Kidney epithelial cell (primary cell): ENCODE measurements around the gene CDR2. TPM values are rescaled to one million over a fixed set of nuclear protein-coding genes. Genes with fewer than 3 reads are reported as not detected.
A peak's percentile ranks its signal among the peaks of the same experiment; 100 is the strongest.

Source experiments
- DNase-seq: peaks from one replicate; pipeline ENCODE4 v3.0.0-alpha.2; 2010; ENCODE audit warnings: low read depth
- H3K27me3 ChIP-seq: 2 replicates; pipeline ENCODE4 v1.6.0; 2011; ENCODE audit warnings: low read length; ENCODE audit not compliant: control insufficient read depth, insufficient read depth
- H3K36me3 ChIP-seq: 2 replicates; pipeline ENCODE4 v1.5.1; 2011; ENCODE audit warnings: low read length; ENCODE audit not compliant: control insufficient read depth, insufficient read depth
- H3K4me3 ChIP-seq: 2 replicates; pipeline ENCODE4 v1.5.1; 2011; ENCODE audit warnings: low read depth, mild to moderate bottlenecking, control low read depth, low read length
- total RNA-seq: library from RNA; depleted of rRNA; stranded (reverse); fragments of >200 nt; gene quantifications from 2 replicates; pipeline ENCODE4 v1.2.3, GENCODE V29; 2015
- TF ChIP-seq, protein P1 (sequence below): IDR thresholded peaks from 2 replicates; pipeline ENCODE4 v1.5.1; 2011; ENCODE audit warnings: mild to moderate bottlenecking, moderate library complexity, low read length, control low read depth, inconsistent platforms; ENCODE audit not compliant: insufficient read depth, poor library complexity, severe bottlenecking

Gene CDR2
- total RNA-seq, 1 donor from 2014 or later: 27.0 TPM

DNA sequence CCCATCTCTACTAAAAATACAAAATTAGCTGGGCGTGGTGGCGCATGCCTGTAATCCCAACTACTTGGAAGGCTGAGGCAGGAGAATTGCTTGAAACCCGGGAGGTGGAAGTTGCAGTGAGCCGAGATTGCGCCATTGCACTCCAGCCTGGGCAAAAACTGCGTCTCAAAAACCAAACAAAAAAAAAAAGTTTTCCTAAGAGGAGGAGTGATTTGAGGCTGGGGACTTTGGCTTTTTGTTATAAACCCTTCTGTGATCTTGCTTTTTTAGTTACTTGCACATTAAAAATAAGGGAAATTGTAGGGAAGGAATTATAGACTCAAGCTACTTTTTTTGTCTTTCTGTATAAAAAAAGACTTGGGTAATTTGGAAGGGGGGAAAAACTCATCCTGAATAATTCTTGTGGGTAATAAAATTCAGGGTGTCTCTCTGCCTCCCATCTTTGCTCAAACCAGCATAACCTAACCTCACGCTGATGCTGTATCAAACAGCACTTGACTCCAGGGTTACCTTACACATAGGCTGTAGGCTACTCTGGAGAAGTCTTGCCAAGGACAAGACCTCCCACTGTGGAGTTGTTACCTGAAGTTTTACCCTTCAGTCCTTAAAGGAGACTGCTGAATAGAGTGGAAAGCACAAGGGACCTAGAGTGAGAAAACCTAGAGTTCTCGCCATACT, 1.7 kb upstream of the CDR2 start:
- Histone ChIP-seq H3K36me3 (no peaks in the 10 kb centered on the region), H3K27me3 (no peaks in the 10 kb centered on the region), H3K4me3 (no peak overlapping the region)
- no peak for DNase-seq
- TF ChIP-seq, protein P1, sequence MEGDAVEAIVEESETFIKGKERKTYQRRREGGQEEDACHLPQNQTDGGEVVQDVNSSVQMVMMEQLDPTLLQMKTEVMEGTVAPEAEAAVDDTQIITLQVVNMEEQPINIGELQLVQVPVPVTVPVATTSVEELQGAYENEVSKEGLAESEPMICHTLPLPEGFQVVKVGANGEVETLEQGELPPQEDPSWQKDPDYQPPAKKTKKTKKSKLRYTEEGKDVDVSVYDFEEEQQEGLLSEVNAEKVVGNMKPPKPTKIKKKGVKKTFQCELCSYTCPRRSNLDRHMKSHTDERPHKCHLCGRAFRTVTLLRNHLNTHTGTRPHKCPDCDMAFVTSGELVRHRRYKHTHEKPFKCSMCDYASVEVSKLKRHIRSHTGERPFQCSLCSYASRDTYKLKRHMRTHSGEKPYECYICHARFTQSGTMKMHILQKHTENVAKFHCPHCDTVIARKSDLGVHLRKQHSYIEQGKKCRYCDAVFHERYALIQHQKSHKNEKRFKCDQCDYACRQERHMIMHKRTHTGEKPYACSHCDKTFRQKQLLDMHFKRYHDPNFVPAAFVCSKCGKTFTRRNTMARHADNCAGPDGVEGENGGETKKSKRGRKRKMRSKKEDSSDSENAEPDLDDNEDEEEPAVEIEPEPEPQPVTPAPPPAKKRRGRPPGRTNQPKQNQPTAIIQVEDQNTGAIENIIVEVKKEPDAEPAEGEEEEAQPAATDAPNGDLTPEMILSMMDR: no peak

DNA sequence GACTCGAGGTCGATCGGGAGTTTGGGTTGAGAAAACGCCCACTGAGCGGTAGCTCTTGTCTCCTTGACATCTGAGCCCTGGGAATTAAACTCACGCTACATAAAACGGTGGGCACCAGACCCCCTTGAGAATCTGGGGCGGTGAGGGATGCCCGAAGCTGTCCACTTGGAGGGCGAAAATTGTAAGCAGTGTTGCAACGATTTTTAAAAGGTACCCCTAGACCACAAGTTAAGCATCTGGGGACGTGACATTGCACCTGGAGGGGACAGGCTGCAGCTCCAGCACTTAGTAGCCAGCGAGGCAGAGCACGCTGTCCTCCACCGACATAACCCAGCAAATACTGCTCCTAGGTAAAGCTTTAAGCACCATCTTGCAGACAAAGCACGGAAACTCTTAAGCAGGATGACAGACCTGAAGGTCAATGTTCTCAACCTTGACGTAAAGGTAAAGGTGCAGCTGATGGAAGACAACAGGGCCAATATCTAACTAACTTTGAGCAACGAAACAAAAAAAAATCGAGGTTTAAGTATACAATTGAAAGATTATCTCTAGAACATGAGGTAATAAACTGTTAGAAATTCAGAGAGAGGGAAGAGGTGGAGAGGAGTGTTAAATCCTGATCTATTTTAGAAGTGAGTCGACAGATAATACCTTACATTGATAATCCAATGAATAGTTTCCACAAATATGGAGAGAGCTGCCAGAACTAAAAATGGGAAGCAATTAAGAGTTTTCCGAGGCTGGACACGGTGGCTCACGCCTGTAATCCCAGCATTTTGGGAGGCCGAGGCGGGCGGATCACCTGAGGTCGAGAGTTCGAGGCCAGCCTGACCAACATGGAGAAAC, 921 bp upstream of the CDR2 start:
- TF ChIP-seq, protein P1: no peak
- Histone ChIP-seq H3K4me3 (peak overlapping the region; percentile 62), H3K27me3 (no peaks in the 10 kb centered on the region), H3K36me3 (no peaks in the 10 kb centered on the region)
- DNase-seq: no peak

DNA sequence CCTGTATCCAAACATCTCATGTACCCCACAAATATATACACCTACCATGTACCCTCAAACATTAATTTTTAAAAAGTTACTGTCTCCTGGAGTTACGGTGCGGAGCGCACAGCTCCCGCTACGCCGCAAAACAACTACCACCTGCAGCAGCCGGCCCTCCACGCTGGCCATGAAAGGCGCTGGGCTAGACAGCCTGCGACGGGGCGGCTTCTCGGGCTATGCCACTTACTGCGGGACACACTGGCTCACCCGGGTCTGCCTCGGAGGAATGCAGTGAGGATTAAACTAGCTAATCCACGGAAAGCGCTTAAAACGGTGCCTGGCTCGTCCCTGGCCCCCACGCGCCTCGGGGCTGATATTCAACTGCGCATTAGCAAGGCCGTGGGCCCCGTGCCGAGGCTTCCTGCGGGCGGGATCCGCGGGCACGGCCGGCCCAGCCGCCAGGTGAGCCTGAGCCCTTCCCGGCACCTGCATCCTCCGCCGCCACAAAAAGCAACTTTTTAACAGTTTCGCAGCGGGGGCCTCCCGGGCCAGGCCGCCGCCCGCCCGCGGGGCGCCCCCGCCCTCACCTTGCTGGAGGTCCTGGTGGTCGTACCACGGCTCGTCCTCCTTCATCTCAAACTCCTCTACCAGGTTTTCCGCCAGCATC, 633 bp downstream of the CDR2 start:
- Histone ChIP-seq H3K36me3 (no peaks in the 10 kb centered on the region), H3K4me3 (peak overlapping the region; percentile 79), H3K27me3 (no peaks in the 10 kb centered on the region)
- DNase-seq: no peak
- TF ChIP-seq, protein P1: no peak

DNA sequence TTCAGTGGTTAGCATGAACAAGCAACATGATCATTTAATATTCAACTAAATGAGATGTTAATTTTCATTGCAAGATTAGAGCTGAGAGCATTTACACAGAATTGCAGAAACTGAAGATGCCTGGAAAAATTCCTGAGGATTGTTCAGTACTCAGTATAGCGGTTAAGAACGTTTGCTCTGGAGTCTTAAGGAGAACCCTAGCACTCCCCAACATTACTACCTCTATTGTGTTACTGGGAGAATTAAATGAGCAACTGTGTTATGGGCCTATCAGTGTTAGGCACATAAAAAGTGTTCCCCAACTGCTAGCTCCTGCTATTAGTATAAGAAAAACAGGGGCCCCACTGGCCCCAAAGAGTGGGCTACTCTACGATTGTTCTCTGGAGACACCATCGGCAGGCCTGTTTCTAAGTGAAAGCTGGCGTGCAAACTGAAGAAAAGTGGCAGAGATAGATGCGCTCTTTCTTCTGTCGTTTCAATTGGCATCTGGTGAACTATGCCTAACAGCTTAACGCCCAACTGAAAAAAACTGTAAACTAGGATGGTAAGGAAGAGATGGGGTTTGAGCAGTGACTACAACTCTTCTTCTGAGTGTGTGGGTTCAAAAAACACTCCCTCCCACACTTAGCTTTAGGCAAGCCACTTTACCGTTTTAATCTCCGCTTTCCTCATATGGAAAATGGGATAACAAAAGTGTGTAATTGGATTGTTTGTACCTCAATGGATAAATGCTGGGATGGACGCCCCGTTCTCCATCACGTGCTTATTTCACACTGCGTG, 1.3 kb downstream of the CDR2 start:
- DNase-seq: no peak
- Histone ChIP-seq H3K36me3 (no peaks in the 10 kb centered on the region), H3K27me3 (no peaks in the 10 kb centered on the region), H3K4me3 (peak overlapping the region; percentile 79)
- TF ChIP-seq, protein P1: no peak

DNA sequence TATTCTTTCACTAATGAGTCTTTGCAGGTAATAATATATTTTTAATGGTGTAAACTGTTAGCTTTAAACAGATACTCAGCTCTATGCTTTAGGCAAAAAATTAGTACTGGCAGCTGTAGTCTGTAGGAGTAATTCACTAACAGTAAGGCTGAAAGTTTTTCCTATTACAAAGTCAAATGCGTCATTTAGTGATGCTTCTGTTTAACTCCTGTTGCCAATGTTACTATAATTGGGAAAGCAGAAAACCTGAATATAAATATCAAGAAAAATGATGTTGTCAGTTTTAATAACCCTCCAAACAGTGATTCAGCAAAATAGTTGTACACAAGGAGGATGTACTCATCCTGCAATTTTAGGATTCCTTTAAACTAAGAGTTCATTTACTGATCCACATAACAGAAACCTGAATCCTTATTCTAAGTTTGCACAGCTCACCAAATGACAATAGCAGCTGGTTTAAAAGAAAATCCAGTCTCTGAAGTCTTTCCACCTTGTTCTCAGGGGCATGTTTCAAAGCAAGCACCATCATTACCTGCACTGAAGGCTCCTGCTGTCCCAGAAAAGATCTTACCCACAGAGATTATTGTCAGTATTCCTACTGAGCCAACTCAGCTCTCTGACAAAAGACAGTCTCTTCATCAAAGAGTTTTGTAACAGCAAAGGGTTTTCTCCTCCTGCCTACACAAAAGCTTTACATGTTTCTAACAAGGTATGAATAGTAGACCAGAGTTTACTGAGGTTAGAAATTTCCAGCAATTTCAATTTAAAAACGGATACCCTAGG, 4.2 kb downstream of the CDR2 start:
- Histone ChIP-seq H3K36me3 (no peaks in the 10 kb centered on the region), H3K27me3 (no peaks in the 10 kb centered on the region), H3K4me3 (no peak overlapping the region)
- DNase-seq: no peak
- TF ChIP-seq, protein P1: no peak
